Hepatic stellate cell (primary cell): ENCODE data around the gene XNDC1N.
"Not testable (repeated sequence)": the region's sequence is repeated elsewhere in the genome, so short reads cannot be mapped to it uniquely, and the experiment has no call there.

Experiments used
- DNase-seq: peaks from one replicate; pipeline ENCODE4 v3.0.0; 2011; ENCODE audit warnings: low spot score

The XNDC1N gene

GRCh38 chr11:71931245-71931602 lies 2.8 kb upstream of the XNDC1N start:
- no peak for DNase-seq

GRCh38 chr11:71930556-71931244 lies 2.3 kb upstream of the XNDC1N start:
- DNase-seq: no peak

- DNase-seq: no peak
Observed at GRCh38 chr11:71929491-71929890, 1.1 kb upstream of the XNDC1N start.

GRCh38 chr11:71928737-71929443 lies 496 bp upstream of the XNDC1N start, which contains the start of gene RNF121:
Gene RNF121, plus strand, starts transcription at chr11:71929046. Its CDS starts 16 bp downstream, at chr11:71929062.
- DNase-seq: peak; percentile 95

GRCh38 chr11:71917646-71918140 lies 10.7 kb downstream of the XNDC1N start:
- DNase-seq: no peak

- DNase-seq: no peak
Observed at GRCh38 chr11:71914617-71915189, 13.7 kb downstream of the XNDC1N start.

- no peak for DNase-seq
Observed at GRCh38 chr11:71913756-71914526, 14.5 kb downstream of the XNDC1N start.

GRCh38 chr11:71911986-71912340 lies 16.4 kb downstream of the XNDC1N start:
- not testable (repeated sequence) for DNase-seq

- DNase-seq: not testable (repeated sequence)
Observed at GRCh38 chr11:71911321-71911985, 16.9 kb downstream of the XNDC1N start.

- not testable (repeated sequence) for DNase-seq
Observed at GRCh38 chr11:71910775-71911174, 17.6 kb downstream of the XNDC1N start.

- DNase-seq: no peak
Observed at GRCh38 chr11:71908218-71908617, 20.2 kb downstream of the XNDC1N start.

- DNase-seq: not testable (repeated sequence)
Observed at GRCh38 chr11:71901137-71901536, 27.3 kb downstream of the XNDC1N start.

- no peak for DNase-seq
Observed at GRCh38 chr11:71895961-71896360, 32.4 kb downstream of the XNDC1N start.

GRCh38 chr11:71889181-71889872 lies 39.1 kb downstream of the XNDC1N start:
- not testable (repeated sequence) for DNase-seq

- DNase-seq: not testable (repeated sequence)
Observed at GRCh38 chr11:71888335-71889010, 39.9 kb downstream of the XNDC1N start.

- not testable (repeated sequence) for DNase-seq
Observed at GRCh38 chr11:71885806-71886205, 42.6 kb downstream of the XNDC1N start.
